HL-60 (cell line): ENCODE results near the gene MAGI2.

Source experiments
- CTCF ChIP-seq: IDR thresholded peaks from one replicate; pipeline ENCODE4 v1.5.1; 2011; ENCODE audit warnings: low read length, control low read depth, inconsistent platforms; ENCODE audit not compliant: insufficient read depth
- GABPA ChIP-seq: IDR thresholded peaks from 2 replicates; pipeline ENCODE4 v1.6.1; 2012; ENCODE audit warnings: low read depth
- POLR2AphosphoS5 ChIP-seq: IDR thresholded peaks from 2 replicates; pipeline ENCODE4 v1.6.1; 2012; ENCODE audit warnings: low read depth
- REST ChIP-seq: IDR thresholded peaks from 2 replicates; pipeline ENCODE4 v1.6.1; 2012; ENCODE audit warnings: low read depth; ENCODE audit not compliant: insufficient replicate concordance

GRCh38 chr7:78912781-78913180 lies 540.7 kb downstream of the MAGI2 start:
- TF ChIP-seq CTCF (no peak), REST (no peak), POLR2AphosphoS5 (no peak), GABPA (no peak)
